HG03139 (cell line): ENCODE measurements around the gene TLR4.

Source experiments
- ATAC-seq: cut with Tn5 transposase; IDR thresholded peaks from one replicate; pipeline ENCODE4 v1.9.1; 2021; ENCODE audit not compliant: unreplicated experiment

The TLR4 gene

DNA sequence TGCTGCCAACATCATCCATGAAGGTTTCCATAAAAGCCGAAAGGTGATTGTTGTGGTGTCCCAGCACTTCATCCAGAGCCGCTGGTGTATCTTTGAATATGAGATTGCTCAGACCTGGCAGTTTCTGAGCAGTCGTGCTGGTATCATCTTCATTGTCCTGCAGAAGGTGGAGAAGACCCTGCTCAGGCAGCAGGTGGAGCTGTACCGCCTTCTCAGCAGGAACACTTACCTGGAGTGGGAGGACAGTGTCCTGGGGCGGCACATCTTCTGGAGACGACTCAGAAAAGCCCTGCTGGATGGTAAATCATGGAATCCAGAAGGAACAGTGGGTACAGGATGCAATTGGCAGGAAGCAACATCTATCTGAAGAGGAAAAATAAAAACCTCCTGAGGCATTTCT is 10.1 kb downstream of the TLR4 start:
- no peak for ATAC-seq

GRCh38 chr9:117715411-117715989 is 11.3 kb downstream of the TLR4 start:
- no peak for ATAC-seq

DNA sequence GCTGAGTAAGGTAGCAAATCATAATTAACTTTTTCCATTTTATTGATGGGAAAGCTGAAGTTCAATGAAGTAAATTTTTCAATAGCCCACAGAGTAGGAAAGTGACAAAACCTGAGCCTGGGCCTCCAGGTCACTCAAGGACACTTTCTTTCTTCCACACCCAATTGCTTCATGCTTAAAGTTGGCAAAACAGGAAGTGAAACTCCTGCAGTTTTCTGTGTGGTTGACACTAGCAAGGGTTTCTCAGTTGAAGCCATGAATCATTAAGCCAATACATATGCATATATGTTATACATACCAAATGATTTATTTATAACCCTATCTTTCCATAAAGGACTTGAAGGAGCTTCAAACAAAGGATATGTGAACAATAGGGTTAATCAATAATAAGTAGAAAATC is 13.9 kb downstream of the TLR4 start:
- ATAC-seq = peak; percentile 98

GRCh38 chr9:117718701-117719100 is 14.5 kb downstream of the TLR4 start:
- peak; percentile 2 for ATAC-seq

DNA sequence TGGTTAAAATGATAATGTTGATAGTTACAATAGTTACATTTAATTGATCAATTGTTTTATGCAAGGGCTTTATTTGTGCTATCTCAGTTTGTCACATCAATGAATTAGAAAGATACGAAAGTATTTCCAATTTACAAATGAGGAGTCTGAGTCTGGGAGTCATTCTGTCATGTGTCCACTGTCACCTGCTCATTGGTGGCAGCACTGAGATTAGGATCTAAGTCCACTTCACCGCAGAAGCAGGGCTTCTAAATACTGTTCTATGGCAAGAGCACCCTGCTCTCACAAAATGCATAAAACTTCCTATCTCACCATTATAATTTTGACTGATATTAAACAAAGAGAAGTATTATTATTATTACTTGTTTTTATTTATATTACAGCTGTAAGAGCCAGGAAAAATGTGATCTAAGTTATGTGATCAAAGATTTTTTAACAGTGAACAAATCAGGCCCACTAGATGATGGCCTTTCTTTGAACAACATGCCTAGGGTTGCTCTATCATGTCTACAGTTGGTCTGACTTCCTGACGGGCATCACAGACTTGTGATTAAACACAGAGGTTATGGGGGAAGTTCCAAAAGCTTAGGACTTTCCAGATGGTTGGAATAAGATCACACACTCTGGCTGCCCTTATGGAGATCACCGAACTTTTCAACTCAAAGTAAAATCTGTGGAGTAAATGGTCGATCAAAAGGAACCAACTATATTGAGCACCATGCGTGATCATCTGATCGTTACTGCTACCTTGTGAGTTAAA is 15.1 kb downstream of the TLR4 start:
- ATAC-seq = no peak

DNA sequence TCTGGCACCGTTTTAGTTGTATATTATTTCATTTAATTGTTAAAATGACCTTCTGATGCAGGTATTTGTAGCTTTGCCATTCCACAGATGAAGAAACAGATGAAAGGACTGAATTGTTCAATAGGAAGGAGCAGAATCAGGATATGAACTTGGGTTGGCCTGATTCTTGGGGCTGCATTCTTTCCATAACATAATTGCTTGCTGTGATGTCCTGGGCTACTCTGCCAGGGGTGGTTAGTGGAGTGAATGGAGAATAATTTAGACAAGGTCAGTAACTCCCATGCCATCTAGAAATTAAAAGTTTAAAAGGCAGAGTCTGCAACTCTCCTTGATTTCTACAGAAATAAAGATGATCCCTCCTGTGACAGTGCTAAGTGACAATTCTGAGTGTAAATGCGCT is 15.9 kb downstream of the TLR4 start:
- no peak for ATAC-seq

- no peak for ATAC-seq
Observed at GRCh38 chr9:117720555-117720954, 16.4 kb downstream of the TLR4 start.

DNA sequence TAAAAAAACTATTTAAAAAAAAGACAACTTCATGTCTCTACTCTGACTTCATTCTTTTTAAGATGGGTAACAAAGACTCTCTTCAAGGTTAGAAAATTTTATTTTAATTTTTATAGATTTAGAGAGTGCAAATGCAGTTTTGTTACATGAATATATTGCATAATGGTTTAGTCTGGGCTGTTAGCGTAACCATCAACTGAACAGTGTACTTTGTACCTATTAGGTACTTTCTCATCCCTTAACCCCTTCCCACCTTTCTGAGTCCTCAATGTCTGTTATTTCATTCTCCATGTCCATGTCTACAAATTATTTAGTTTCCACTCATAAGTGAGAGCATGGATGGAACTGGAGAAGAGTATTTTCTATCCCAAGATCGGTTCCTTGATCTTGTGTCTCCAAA is 16.8 kb downstream of the TLR4 start:
- ATAC-seq = no peak

DNA sequence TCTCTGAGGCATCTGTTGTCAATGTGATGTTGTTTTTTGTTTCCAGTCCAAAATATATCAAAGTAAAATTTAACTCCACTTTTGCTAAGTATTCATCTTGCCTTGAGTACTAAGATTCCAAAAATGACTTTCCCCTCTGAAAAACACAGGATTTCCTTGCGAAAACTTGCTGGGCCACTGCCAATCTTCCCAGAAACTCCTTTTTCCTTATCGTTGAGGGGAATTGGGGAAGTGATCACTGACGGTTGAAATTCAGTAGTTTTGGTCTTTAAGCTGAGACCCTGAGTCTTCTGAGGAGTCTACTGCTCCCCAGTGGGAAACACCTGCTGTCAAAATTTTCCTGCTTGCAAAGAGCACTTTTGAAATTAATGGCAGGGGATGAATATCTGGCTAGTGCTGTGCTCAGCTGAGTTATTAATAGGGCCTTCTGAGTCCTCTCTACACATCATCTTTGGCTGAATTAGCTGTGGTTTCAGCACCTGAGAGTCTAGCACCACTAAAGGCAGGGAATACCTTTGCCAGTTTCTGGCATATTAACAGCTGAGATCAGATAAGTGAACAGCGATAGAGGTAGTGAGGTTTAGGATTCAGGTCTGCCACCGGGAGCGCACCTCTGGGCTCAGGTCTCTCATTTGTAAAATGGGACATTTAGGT is 18.0 kb downstream of the TLR4 start:
- ATAC-seq = no peak

GRCh38 chr9:117723986-117724625 is 19.9 kb downstream of the TLR4 start:
- ATAC-seq = no peak

GRCh38 chr9:117725426-117725887 is 21.3 kb downstream of the TLR4 start:
- no peak for ATAC-seq

- ATAC-seq = no peak
Observed at GRCh38 chr9:117729375-117729774, 25.2 kb downstream of the TLR4 start.

DNA sequence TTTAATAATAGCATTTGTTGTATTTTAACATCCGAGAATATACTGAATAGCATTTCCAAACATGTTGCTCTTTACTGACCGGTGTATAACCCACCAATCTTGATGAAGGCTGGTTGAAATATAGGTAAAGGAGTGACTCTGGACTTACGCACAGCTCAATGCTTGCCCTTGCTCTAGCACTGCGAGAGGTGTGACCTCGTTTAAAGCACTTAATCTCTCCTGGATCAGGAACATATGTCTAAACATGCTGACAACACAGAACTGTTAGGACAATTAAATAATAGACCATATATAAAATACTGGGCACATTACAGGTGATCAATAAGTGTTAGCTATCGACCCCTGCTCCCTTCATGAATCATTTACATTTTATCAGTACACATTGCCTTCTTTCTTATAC is 28.3 kb downstream of the TLR4 start:
- ATAC-seq = no peak

DNA sequence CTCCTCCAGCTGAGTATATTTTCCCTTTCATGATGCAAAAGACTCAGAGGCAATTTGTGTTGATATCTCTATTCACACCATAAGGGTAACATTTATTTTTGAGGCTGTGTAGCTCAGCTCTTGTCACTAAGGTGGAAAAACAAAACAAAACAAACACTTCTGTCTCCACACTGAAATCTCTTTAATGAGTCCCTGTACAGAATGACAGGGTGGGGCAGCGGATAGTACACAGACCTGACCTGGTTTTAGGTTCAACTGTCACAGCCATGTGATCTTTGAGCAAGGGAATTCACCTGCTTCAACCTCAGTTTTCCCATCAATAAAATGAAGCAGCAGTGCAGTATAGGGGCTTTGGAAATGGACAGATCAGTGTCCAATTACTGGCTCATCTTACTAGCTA is 29.3 kb downstream of the TLR4 start:
- no peak for ATAC-seq

GRCh38 chr9:117734082-117734481 is 29.9 kb downstream of the TLR4 start:
- ATAC-seq = no peak

DNA sequence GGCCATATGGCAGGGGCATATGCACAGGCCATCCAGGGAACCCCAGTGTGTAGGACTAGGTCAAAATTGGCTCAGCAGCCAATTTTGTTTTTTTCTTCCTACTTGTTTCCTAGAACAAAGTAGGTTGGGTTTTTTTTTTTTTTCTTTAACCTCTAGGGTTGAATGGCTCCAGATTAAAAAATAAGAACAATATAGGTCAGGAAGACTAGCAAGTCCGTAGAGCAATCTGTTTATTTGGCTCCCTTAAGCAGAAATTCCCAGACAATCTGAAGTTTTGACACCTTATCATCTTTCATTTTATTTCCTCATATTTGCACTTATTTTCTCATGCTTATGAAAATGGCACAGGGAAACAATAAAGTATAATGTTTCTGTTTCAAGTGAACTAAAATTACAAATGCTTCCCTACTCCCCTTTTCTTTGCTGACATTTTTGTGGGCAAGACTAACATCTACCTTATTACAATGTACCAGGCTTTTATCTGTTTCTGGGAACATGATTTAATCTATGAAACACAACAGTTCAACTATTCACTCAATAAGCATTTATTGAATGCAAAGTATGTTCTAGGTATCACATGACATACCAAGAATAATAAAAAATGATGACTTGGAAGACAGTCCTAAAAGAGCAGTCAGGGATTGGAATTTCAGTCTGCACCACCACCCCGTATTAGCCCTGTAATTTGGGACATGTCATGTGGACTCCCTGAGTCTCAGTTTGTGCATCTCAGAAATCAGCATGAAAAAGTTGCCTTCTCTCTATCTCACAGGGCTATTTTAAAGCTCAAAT is 30.5 kb downstream of the TLR4 start:
- no peak for ATAC-seq

- no peak for ATAC-seq
Observed at GRCh38 chr9:117737721-117738226, 33.6 kb downstream of the TLR4 start.

- ATAC-seq = no peak
Observed at GRCh38 chr9:117739206-117739605, 35.0 kb downstream of the TLR4 start.

DNA sequence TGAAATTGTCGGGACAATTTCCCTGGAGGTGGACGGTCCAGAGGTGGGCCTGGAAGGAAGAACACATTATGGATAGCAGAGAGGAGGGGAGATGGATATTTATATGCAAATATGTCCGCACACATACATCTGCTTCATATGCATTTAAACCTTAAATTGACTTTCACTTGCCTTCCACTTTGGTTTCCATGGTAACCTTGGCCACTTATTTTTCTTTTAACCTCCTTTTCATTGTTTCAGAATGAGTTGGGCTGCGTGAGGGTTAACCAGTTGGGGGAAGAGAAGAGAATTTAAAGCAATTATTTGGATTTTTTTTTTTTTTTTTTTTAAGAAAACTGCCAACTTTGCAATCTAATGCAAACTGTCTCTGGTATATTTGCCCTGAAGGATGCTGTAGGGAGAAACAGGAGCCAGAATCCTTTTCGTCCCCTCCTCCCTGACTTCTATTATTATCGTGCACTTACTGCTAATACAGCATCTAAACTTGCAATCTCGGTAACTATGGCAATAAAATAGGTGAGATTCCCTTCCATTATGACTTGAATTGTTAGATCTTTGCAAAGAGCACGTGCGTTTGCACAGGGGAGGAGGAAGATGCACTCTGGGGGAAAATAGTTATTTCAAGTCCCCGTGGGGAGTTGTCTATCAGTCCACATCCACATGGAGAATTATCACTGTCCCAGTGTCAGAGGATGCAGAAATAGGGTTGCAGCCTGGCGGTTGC is 35.6 kb downstream of the TLR4 start:
- no peak for ATAC-seq

DNA sequence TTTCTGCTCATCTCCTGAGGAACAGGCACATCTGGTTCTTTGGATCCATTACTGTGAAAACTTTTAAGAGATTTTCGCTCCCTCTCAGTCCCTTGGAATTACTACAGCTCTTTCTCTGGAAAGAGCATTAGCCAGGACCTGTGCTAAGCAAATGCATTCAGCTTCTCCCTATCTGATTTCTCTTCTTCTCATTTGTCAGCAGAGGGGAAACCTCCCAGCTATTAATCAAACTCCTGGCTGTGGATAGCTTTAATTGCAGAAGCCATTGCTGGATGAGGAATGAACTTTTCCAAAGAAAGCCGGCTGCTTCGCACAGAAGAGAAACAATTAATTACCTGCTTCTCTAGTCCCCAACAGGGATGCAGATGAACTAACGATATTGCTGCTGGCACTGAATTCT is 37.9 kb downstream of the TLR4 start:
- ATAC-seq = no peak
